Dedifferentiated amniotic fluid mesenchymal stem cell (primary cell): Measurements from ENCODE around the gene UPK3BL1.
A peak's percentile ranks its signal among the peaks of the same experiment; 100 is the strongest.
"Not testable (repeated sequence)": the region's sequence is repeated elsewhere in the genome, so short reads cannot be mapped to it uniquely, and the experiment has no call there.

Source experiments
- DNase-seq: peaks from one replicate; pipeline ENCODE4 v3.0.0-alpha.2; 2016; ENCODE audit errors: extremely low spot score

Gene UPK3BL1, protein sequence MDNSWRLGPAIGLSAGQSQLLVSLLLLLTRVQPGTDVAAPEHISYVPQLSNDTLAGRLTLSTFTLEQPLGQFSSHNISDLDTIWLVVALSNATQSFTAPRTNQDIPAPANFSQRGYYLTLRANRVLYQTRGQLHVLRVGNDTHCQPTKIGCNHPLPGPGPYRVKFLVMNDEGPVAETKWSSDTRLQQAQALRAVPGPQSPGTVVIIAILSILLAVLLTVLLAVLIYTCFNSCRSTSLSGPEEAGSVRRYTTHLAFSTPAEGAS

DNA sequence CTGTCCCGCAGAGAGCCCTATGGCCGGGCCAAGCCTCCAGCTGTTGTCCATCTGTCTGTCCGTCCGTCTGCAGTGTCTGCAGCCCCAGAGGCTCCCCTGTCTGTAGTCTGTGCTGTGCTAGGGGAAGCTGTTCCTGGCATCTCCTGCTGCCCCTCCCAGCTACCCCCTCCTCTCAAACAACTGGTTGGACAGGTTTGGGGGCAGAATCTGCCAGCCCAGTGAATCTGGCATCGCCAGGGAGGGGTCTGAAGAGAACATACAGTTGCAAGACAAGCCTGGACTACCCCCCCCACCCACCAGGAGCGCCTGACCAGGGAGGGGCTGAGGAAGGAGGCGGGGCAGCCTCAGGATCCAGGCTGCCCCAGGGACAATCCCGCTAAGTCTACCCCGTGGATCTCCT, at the start of gene UPK3BL1:
UPK3BL1 (minus strand) TSS at position 101 of the 400 bp plus-strand sequence; CDS start at position 51, 50 bp downstream.
- DNase-seq, result not testable (repeated sequence)

DNA sequence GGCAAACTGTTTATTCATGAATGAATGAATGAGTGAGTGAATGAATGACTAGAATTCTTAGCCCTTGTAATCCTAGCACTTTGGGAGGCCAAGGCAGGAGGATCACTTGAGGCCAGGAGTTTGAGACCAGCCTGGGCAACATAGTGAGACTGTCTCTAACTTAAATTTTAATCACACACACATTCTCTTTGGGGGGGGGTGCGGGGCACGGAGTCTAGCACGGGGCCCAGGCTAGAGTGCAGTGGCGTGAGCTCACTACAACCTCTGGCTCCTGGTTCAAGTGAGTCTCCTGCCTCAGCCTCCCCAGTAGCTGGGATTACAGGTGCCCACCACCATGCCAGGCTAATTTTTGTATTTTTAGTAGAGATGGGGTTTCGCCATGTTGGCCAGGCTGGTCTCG, 48.0 kb upstream of the UPK3BL1 start:
- not testable (repeated sequence) for DNase-seq

DNA sequence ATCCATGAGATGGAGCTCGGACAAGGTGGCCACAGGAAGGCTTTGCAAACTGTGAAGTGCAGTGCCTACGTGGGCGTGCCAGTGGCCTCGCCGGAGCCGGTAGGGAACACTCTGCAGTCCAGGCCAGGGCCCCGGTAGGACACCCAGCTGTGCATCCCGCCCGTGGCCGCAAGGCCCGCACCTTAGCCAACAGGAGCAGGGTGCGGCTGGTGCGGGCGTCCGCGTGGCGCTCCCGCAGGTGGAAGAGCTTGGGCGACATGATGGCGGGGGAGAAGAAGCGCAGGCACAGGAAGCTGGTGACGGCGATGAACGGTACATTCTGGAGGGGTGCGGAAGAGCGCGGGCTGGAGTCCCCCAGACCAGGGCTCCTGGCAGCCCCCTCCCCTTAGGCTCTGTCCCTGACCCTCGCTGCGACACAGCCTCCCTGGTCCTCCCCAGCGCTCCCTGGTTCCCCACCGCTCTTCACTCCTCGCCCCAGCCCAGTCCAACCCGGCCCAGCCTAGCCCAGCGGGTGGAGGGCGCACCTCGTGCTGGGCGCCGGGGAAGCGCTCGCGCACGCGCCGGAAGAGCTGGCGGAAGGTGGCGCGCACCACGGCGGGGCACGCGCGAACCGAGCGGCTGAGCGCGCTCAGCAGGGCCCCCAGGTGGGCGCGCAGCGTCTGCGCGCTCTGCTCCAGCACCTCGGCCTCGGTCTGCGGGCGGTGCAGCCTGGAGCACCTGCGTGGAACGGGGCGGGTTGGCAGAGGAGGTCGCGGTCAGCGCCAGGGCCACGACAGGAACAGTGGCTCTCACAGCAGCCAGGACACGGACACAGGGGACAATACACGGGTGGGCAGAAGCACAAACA, 47.1 kb upstream of the UPK3BL1 start:
- not testable (repeated sequence) for DNase-seq

DNA sequence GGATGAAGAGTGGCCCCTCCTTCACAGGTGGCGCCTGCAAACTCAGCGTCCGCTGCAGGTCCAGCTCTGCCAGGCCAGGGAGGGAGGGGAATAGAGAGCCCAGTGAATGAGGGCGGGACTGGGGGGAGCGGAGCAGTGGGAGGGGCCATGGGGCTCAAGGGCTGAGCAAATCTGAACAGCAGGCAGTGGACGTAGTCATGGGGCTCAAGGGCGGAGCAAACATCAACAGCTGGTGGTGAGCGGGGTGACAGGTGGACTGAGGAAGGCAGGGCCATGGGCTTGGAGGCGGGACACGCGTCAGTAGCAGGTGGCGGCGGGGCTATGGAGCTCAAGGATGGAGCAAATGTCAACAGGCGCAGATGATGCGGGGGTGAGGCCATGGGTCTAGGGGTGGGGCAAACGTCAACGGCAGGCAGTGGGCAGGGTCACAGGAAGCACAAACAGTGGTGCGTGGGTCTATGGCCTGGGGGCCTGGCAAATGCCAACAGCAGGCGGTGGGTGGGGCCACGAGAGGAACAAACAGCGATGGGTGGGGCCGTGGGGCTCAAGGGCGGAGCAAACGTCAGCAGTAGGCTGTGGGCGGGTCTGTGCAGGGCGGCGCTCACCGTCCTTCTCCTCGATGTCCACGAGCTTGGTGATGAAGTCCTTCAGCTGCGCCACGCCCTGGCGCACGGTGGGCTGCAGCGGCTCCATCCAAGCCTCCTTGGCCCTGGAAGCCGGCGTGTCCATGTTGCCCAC, 45.9 kb upstream of the UPK3BL1 start:
- DNase-seq, result not testable (repeated sequence)

DNA sequence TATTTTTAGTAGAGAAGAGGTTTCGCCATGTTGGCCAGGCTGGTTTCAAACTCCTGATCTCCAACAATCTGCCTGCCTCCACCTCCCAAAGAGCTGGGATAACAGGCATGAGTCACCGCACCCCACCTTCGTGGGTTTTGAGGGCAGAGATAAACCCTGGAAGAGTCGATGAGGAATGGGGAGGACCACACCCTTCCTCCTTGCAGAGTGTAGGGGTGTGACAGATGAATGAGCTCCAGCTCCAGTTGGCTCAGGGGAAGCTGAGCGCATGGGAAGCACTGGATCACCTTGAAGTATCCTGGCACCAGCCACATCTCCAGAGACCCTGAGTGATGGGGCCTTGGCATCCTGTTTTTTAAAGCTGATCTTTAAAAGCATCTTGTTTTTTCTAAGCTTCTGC, 40.0 kb upstream of the UPK3BL1 start:
- DNase-seq, result not testable (repeated sequence)

DNA sequence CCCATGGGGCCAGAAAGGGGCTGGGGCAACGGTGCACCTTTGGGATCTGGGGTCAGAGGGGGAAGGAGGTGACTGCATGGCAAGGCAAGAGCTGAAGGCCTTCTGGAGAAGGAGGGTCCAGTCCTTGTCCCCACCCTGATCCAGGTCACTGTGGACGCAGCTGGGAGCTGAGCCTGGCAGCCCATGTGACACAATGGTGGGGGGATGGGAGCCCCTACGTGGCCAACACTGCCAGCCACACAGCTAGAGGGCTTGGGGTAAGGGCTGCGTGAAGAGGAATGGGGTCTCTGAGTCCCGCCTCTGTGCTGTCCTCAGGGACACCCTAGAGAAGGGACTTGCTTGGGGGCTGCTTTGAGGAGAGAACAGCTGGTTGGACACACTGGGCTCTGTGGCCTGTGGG, 38.2 kb upstream of the UPK3BL1 start:
- not testable (repeated sequence) for DNase-seq

DNA sequence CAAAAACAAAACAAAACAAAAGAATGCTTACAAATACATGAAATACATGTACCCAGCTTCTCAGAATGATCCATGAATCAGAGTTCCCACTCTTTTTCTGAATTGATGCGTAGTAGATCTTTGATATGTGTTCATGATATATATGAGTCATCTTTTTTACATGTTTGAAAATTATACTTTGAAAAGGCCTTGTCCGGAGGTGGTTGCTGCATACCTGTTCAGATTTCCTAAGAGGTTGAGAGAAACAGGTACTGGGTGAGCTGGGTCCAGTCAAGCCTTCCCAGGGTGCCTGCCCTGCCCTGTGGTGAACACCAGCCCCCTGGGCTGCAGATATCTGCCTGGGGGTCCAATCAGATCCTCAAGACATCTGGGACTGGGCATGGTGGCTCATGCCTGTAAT, 33.0 kb upstream of the UPK3BL1 start:
- not testable (repeated sequence) for DNase-seq

DNA sequence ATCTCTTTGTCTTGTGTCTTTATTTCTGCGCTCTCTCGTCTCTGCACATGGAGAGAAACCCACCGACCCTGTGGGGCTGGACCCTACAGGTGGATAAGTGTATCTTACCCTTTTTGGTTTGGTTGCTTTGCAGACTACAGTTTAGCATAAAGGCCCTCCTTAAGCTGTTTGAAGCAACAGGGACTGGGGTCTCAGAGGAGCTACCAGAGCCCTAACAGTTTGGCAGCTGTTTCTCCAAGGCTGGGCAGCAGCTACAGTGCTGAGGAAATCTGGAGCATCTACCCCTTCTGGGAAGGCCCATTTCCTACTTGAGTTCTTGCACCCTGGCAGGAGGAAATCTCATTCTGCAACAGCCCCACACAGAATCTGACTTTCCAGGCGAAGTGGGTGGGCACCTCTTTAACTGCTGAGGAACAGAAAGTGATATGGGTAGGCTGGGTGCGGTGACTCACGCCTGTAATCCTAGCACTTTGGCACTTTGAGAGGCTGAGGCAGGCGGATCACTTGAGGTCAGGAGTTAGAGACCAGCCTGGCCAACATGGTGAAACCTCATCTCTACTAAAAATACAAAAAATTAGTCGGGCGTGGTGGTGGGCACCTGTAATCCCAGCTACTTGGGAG, 31.0 kb upstream of the UPK3BL1 start:
- not testable (repeated sequence) for DNase-seq

DNA sequence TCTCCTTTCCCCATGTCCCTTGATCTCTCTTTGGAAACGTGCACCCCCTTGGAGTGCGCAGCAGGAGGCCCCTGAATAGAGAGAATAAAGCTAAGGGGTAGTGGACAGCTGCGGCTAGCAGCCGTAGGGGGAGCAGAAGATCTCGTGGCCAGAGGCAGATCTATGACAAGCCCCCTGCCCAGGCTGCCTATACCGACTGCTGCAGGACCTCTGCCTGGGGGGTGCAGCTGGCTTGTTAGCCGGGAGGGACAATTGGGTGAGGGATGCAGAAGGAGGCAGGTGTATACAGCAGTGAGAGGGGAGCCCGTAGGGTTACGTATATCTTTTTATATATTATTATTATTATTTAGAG, 29.3 kb upstream of the UPK3BL1 start:
- DNase-seq, result not testable (repeated sequence)

DNA sequence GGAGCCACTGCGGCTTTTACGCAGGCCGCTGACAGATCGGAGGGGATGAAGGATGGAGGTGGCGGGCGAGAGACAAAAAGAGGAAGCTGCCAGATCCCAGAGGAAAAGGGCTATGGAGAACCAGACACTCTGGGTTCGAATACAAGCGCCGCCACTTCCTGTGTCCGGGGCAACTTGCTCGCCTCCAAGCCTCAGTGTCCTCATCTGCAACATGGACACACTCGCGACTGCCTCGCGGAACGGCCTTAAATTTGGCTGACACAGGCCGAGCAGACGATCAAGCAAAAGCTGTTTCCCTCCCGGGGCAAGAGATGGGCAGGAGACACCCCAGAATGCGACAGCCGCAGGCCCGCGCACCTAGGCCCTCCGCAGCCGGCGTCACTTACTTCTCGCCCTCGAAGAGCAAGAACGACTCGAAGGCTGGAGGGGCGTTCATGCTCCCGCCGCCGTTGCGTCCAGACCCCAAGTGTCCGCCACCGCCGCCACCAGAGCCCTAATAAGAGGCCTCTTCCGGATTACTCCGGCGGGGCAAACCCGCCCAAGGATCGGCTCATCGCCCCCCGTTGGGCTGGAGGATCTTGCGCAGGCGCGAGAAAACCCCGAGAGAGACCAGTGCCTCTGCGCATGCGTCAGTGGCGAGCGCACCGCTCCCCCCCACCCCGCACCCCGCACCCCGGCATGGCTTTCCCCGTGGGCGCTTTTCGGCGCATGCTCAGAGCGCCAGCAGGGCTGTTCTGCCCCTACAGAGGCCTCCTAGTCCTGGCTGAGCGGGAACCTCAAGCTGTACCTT, 28.8 kb upstream of the UPK3BL1 start, which contains the start of gene POLR2J2:
POLR2J2 (minus strand) TSS at position 498 of the 790 bp plus-strand sequence; CDS start at position 436, 62 bp downstream.
- DNase-seq, result peak; percentile 23

DNA sequence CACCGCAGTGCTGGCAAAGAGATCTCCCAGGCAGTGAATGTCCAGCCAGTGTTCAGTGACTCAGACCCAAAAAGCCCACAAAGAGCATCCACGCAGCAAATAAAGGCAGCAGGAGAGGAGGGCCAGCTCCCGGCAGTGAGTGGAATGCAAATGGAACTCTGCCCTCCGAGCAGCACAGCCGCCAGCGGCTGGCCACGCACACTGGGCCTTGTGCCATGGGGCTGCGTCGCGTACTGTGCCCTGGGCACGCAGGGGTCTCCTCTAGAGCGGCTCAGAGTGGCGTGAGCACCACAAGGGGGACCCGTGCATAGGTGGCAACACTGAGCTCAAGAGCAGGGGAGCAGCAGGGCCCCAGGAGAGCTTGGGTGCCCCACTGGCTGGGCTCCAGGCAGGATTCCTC, 24.9 kb upstream of the UPK3BL1 start:
- not testable (repeated sequence) for DNase-seq

DNA sequence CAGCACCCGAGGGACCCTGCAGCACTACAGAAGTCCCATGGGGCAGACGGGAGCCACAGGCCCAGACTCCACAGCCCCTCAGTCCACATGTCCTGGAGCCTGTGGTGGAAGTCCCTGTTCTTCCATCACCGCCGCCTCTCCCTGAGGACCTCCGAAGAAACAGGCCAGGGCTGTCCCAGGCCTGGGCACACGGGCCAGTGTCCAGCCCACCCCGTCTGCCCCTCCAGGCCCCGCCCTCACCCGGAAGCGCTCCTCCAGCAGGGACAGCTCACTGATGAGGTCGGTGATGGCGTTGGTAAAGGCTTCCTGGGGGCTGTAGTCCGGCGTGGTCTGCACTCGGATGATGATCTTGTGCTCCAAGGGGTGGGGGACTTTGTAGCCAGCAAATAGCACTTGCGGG, 24.3 kb upstream of the UPK3BL1 start:
- not testable (repeated sequence) for DNase-seq

DNA sequence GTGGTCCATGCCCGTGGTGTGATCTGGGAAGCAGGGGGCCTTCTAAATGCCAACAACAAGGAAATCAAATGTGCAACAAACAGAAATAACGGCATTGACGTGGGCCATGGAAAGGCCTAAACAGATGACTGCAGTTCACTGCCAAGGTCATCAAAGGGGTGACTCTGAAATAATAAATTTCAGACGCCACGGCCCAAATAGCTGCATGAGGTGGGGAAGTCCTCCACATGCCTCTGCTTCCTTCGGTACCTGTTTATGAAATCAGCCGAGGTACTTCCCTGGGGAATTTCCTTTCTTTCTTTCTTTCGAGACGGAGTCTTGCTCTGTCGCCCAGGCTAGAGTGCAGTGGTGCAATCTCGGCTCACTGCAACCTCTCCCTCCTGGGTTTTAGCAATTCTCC, 22.2 kb upstream of the UPK3BL1 start:
- DNase-seq, result not testable (repeated sequence)

DNA sequence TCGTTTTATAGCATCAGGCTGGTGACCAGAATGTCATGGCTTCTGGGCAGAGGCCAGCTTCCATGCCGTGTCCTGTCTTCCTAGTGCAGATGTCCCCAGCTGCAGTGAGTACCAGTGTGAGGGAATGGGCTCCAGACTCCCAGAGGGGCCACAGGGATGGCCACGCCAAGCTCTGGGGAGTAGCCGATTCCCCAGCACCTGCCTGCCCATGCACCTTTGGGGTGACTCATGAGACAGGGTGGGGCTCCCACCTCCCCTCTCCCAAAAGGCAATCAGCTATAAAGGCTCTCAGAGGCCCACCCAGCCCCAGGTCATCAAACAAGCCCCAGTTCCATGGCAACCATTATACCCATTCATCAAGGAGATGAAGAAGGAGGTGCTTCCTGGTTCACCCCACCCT, 7.3 kb upstream of the UPK3BL1 start, which contains the start of gene SPDYE2B:
SPDYE2B (plus strand) TSS at position 396 of the 400 bp plus-strand sequence. CDS start 2,030 bp downstream, outside the sequence.
- DNase-seq, result not testable (repeated sequence)

DNA sequence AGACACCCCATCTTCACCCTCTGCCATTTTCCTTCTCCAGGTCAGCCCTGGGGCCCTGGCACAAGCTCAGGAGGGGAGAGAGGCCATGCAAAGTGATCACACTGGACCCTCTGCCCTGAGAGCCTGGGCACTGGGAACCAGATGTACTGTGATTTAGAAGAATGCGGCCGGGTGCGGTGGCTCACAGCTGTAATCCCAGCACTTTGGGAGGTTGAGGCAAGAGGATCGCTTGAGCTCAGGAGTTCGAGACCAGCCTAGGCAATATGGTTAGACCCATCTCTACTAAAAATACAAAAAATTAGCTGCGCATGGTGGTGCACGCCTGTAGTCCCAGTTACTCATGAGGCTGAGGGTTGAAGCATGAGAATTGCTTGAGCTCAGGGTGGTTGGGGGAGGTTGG, 5.2 kb upstream of the UPK3BL1 start:
- DNase-seq, result not testable (repeated sequence)

DNA sequence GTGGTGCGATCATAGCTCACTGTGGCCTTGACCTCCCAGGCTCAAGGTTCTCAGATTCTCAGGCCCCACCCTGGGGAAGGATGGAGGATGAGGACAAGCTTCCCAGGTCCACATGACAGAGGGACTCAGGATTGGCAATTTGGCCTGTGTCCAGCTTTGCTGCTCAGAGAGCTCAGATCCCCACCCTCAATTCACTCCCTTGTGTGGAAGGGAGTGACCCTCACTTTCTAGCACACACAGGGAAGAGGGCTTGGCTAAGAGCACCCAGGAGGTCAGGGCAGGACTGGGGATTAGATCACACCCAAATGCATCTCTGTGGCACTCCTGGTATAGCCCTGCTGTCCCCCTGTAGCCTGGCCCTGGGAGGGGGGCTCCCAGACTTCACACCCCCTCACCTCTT, 813 bp upstream of the UPK3BL1 start:
- DNase-seq, result not testable (repeated sequence)

DNA sequence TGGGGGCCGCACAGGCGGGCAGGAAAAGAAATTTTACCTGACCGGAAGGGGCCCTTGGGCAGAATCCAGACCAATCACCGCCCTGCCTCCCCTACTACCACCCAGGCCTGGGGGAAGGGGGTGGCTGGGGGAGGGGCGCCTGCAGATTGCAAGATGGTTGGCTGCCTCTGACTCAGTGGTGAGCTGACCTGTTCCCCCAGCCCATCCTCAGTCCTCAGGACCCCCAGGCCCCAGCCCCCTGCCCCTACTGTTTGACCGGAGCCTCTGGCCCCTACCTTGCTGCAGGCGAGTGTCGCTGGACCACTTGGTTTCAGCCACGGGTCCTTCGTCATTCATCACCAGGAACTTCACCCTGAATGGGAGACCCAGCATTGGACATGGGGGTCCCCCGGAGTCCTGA, 3.7 kb downstream of the UPK3BL1 start:
- DNase-seq, result not testable (repeated sequence)

DNA sequence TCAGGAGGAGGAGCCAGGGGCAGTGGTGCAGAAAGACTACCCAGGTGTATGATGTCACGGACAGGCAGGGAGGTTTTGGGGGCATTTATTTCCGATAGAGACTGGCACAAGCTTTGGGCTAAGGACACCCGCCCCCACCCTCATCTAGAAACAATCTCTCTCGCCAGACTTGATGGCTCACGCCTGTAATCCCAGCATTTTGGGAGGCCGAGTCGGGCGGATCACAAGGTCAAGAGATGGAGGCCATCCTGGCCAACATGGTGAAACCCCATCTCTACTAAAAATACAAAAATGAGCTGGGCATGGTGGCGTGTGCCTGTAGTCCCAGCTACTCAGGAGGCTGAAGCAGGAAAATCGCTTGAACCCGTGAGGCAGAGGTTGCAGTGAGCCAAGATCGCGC, 5.6 kb downstream of the UPK3BL1 start:
- DNase-seq, result not testable (repeated sequence)

DNA sequence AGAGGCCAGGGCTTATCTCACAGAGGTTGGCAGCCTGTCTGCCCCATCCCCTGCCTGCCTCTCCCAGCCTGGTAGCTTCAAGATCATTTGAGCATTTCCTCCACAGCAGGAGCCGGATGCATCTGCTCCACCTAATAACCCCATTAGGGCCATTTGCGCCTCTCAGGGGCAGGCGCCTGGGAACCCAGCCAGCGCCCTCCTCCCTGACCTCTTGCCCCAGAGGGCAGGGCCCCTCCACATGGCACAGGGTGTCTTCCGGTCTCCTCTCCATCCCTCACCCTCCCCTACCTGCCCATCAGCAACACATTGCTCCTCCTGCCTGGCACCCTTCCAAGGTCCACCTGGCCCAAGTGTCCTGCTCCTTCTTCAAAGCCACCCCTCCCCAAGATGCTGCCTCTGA, 7.2 kb downstream of the UPK3BL1 start:
- DNase-seq, result not testable (repeated sequence)

DNA sequence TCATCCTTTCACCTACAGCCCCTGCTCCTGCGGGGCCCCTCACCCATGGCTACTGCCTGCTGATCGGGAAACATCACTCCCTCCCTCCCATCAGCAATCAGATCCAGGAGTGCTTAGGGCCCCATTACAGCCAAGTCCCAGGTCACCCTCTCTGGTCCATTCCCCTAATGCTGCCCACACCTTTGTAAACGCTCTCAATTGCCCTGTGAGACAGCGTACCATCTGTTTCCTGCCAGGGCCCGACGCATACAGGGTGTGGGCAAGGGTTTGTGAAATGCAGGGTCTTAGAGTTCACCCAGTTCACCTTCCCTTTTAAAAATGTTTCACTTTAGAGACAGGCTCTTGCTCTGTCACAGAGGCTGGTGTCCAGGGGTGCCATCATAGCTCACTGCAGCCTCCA, 8.3 kb downstream of the UPK3BL1 start:
- not testable (repeated sequence) for DNase-seq

DNA sequence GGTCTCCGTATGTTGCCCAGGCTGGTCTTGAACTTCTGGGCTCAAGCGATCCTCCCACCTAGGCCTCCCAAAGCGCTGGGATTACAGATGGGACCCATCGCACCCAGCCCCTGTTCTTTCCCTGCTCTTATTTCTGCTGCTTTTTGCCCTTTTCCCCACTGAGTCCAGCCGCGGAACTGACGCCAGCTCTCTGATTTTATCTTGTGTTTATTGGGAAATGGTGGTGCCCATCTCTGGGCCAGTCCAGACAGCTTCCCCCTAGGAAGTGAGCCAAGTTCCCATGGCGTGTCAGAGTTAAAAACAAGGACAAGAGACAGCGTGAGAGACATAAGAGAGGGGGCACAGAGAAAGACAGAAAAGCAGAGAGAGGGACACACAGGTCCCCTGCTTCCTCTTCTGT, 12.0 kb downstream of the UPK3BL1 start:
- not testable (repeated sequence) for DNase-seq
